Erythroblast (primary cell): ENCODE data around the gene NXPH4.

ENCODE experiments used
- GATA1 ChIP-seq: IDR thresholded peaks from 2 replicates; pipeline ENCODE4 v1.6.1; 2011; ENCODE audit warnings: low read depth, mild to moderate bottlenecking, control low read depth, low read length, moderate library complexity
- POLR2A ChIP-seq: IDR thresholded peaks from 2 replicates; pipeline ENCODE4 v1.6.1; 2011; ENCODE audit warnings: mild to moderate bottlenecking, low read length

- TF ChIP-seq POLR2A (no peak), GATA1 (no peak)
Observed at GRCh38 chr12:57207731-57208630, 8.6 kb upstream of the NXPH4 start.
